NCI-H345 (cell line): Measurements from ENCODE around the gene SMG6.
"Not testable (repeated sequence)": the region's sequence is repeated elsewhere in the genome, so short reads cannot be mapped to it uniquely, and the experiment has no call there.

ENCODE experiments used
- DNase-seq: peaks from one replicate; lab custom pipeline; 2025; lab: John Stamatoyannopoulos, UW

The SMG6 gene

DNA sequence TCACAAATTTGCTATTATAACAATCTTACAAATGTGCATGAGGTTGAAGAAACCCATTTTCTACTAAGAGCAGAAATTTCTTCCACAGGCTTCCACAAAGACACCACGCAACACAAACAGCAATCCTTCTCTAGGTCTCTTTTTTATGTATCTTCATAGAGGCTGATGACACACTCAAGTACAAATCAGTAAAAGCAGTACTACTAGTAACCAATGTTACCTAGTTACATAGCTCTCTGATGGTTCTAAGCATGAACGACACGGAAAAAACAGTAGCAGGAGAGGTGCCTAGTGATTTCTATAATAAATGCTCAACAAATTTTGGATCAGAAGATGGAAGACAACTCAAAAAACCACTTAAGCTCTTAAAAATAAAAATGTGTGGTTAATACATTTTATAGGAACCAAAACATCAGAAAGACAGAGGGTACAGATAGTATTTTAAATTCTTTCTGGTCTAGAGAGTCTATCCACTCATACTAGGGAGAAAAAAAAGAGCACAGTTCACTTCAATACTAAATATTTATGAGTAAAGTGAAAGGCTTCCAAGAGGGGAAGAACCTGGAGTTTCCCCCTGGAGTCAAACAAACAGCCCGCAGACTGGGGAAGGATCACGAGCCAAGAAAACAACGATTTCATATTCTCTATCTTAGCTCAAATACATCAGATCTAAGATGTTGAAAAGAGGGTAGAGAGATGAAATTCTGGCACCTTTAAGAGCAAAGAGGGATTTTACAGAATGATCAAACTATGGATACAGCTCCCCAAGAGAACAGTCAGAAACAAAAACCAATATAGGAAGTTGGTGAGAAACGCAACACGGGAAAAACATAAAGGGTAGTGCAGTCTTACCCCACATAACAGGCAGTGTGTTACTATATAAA, 40.2 kb downstream of the SMG6 start:
- DNase-seq: no peak

DNA sequence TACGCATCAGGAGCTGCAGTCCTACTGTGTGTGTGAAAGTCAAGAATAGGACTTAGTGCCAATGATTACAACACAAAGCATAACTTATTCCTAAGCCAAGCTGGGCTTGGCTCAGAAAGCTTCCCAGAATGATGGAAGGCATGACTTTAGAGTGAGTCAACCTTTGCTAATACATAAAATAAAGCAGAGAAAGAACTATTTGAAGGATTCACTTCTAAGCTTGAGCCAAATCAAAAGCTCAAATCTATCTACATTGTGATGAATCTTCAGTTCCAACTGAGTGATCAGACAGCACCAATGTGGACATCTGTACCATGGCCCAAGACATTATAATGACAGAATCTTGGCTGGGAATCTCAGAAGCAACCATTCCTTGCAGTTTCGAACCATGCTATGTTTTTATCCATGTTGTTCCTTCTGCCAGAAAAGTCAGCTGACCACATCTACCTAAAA, 41.4 kb downstream of the SMG6 start:
- DNase-seq: no peak

DNA sequence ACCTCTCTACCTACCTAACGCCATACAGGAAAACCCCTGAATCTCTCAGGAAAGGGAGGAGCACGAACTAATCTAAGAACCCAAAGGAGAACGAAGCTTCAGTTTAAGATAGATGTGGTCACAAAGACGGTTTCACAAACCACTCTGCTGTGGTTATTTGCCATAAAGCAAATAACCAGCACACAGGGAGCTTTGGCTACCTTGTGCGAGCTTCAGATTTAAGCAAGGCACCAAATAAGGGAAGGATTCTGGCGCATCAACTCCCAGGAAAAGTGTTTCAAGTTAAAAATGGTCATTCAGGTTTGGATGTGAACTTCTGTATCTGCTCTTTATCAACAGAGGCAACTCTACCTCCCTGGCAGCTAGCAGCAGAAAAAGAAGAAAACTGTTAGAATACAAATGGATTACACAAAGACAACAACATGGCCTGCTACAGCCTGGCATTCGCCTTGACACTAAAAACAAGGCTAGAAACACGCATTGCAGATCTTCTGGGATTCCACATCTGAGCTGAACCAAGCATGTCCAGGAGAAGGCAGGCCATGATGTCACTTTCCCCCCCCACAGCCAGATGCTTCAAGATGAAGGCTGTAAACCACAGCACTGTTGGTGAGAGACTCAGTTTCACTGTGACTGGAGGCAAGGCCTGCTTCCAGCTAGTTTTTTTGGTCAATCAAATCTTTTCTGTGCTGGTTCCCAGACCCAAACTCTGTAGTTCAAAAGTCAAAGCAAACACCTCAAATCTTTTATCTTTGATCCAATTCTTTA, 43.6 kb downstream of the SMG6 start:
- no peak for DNase-seq

- DNase-seq: not testable (repeated sequence)
These were observed 44.8 kb downstream of the SMG6 start for GRCh38 chr17:2258830-2259229.

DNA sequence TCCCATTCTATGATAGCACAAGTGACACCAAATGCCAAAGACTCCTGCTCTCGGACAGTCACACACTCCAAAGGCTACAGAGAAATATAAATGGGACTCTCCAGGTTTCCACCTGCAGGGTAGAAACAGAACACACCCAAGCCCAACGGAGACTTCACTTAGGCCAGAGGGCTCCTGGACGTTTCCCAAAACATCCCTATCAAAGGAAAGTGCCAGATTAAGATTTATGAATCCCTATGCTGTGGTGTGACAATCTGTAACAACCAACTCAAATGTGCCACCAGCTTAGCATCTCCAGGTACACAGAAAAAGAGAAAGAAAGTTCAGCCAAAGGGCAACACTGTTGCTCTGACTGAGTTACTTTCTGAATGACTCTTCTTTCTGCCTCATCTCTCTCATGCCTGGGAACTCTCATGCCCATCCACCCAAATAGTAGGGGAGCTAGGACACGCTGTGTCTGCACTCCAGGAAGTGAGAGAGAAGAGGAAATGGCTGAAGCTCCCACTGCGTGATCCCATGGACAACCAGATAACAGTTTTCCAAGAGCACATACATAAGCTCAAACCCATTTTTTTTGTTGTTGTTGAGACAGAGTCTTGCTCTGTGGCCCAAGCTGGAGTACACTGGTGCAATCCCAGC, 49.7 kb downstream of the SMG6 start:
- no peak for DNase-seq

- no peak for DNase-seq
These were observed 50.2 kb downstream of the SMG6 start for GRCh38 chr17:2253362-2253761.

GRCh38 chr17:2251098-2251497, 52.5 kb downstream of the SMG6 start:
- DNase-seq: no peak

DNA sequence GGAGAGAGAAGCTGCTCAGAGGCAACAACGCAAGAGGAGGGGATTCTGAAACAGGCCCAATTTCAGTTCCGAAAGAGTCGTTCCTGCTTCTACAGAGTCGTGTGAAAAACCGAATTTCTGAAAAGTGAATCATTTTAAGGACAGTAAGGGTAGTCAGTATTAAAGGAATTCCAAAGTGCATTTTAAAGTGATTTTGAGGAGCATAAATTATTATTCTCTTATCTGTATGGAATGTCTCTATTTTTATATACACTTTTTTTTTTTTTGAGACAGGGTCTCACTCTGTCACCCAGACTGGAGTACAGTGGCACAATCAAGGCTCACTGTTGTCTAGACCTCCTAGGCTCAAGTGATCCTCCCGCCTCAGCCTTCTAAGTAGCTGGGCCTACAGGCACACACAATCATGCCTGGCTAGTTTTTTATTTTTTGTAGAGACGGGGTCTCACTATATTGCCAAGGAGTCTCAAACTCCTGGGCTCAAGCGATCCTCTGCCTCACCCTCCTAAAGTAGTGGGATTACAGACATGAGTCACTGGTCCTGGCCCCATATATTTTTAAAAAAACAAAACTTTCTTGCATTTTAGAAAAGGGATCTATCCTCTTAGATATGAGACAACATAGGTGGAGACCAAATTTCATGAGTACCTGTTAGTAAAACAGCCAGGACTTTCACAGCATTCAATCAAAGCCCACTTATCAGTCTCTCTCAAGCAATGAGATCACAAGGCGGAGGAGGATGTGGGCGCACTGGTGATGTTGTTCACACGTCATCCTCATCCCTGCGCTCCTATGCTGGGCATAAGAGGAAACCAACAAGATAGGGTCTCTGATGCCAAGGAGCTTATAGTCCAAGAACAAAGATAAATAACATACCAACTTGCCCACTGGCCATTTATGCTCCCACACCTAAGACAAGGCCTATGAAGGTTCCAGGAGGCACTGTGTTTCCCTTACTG, 53.2 kb downstream of the SMG6 start:
- DNase-seq: no peak

DNA sequence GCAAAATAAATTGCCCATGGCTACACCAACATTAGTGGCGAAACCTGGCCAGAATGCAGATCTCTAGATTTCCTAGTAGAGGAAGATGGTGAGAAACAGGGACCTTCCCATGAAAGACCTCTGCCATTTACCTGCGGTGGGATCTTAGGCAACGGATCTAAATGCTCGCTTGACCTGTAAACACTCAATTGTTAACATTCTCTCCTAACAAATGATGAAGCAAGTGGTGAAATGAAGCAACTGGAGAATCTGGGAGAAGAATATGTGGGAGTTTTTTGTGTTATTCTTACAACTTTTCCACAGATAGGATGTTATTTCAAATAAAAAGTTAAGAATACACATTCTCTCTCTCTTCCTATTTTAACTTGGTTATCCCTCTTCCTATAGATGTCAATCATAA, 56.6 kb downstream of the SMG6 start:
- DNase-seq: no peak

DNA sequence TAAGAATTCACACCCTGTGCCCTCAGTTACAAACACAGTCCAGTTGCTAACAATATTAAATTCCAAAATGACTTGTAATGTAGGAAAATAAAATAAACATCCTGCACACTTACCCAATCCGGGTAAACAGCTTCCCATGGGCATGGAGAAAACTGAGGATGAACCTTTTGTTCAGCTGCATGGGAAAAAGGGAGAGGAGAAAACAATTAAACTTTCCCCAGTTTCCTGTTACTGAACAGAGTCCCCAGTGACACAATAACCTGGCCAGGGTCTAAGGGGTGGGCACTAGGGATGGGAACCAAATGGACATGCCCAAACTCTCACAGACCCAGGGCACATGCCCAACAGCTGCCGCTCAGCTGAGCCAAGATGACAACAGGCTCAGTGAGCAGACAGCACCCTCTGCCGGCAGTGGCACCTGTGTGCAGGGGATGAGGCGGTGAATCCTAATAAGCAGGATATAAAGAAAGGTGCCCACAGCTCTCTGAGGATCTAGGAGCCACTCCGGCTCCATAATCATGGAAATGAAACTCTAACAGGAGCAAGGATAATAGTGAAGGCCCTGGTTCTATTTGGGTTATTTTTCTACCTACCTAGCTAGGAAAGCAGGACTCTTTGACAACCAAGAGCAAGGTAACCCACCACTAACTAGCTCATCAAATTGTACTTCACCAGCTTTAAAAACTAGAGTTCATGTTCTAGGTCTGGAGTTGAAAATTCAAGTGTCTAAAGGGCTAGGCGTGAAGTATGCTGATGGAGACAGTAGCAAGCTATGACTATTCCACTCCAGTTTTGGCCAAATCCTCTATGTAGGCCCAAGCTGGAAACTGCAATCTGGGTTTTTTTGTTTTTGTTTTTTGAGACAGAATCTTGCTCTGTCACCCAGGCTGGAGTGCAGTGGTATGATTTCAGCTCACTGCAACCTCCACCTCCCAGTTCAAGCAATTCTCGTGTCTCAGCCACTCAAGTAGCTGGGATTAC, 58.8 kb downstream of the SMG6 start:
- peak; percentile 32 for DNase-seq

- no peak for DNase-seq
These were observed 59.6 kb downstream of the SMG6 start for GRCh38 chr17:2243953-2244352.

DNA sequence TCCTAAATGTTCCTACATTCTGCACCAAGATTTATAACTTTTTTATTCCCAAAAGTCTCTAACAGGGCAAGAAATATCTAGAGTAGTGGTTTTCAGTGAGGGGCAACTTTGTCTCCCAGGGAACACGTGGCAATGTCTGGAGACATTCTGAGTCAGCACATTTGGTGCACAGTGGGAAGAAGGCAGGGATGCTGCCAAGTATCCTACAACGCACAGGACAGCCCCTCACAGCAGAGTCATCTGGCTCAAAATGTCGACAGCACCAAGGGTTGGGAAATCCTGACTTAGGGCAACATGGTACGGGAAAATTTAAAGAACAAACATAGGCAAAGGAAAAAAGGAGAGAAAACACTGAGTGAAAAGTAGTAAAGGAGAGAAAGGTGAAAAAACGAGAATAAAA, 61.8 kb downstream of the SMG6 start:
- no peak for DNase-seq

- DNase-seq: no peak
These were observed 63.0 kb downstream of the SMG6 start for GRCh38 chr17:2240541-2240940.

- no peak for DNase-seq
These were observed 63.6 kb downstream of the SMG6 start for GRCh38 chr17:2239882-2240430.

DNA sequence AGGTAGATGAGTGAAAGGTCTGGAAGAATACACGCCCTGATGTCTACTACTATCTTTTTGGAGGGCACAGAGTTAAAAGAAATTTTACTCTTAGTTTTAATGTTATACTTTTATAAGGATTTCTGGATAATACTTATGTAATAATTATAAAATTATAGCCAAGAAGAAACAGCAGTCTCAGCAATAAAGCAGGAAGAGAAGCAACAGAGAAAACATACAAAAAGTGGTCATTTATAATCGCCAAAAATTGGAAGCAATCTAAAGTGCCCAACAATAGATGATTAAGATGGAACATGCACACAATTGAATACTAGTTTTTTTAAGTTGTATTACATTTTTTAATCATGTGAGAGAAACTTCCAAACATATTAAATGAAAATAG, 64.4 kb downstream of the SMG6 start:
- no peak for DNase-seq

- no peak for DNase-seq
These were observed 65.0 kb downstream of the SMG6 start for GRCh38 chr17:2238432-2239169.

DNA sequence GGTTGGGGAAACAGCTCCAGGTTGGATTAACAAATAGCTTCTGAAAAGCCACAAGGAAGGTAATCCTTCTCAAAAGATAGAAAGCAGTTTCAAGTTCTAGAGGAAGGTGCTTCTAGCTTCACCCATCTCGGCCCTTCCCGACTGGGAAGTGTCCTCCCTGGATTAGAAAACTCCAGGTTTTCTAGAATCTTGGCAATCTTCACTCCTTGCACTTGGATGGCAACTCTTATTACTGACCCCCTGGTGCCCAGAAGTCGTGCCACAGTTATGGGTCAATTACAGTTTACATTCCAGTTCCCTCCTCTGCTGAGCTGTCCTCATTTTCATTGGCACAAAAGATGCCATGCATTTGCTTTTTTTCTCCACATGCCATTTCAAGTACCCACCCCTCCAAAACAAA, 65.6 kb downstream of the SMG6 start:
- no peak for DNase-seq

DNA sequence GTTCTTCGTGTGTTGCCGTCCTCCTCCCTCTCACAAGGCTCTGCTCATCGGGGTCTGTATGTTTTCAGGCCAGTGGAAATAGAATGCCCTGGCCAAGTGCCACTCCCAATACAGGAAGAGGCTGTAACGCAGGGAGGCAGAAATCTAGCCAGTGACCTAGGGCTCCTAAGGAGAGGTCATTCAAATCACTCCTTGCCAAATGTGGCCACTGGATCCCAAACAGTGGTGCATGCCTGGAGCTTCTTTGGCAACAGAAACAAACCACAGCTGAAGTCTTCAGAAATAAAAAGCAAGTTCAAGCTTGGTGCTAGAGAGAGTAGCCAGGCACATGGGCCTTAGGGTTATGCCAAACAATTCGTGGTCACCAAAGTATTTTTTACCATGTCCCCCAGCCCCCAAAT, 66.1 kb downstream of the SMG6 start:
- DNase-seq: no peak

- DNase-seq: no peak
These were observed 67.7 kb downstream of the SMG6 start for GRCh38 chr17:2235792-2236366.
